ENCODE results near the gene TRAPPC4. TPM values are rescaled to one million over a fixed set of nuclear protein-coding genes. Genes with fewer than 3 reads are reported as not detected.
"Not testable (repeated sequence)": the region's sequence is repeated elsewhere in the genome, so short reads cannot be mapped to it uniquely, and the experiment has no call there.

TRAPPC4 gene
- total and polyA plus RNA-seq, 2 of the 8 experiments (the other 6 are each of a cell fraction or from before 2014, with no cell fraction given), result 94.3 to 223 TPM

DNA sequence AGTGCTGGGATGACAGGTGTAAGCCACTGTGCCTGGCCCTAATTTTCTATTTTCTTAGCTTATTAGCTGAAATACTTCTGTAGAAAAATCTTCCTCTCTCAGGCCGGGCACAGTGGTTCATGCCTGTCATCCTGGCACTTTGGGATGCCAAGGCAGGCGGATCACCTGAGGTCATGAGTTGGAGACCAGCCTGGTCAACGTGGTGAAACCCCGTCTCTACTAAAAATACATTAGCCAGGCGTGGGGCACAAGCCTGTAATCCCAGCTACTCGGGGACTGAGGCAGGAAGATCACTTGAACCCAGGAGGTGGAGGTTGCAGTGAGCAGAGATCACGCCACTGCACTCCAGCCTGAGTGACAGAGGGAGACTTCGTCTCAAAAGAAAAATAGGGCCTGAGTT is 34.2 kb upstream of the TRAPPC4 start:
- CTCF ChIA-PET (ENCODE audit: partially characterized antibody), result interaction anchor here (0.7 to 1.2 kb wide), 2 partner anchors 10 to 159 kb away, joined by 3 to 5 read pairs; no protein-coding TSS in a partner anchor
- H4K5ac ChIP-seq (ENCODE audit: insufficient read length, low read depth, low read length); H3K79me1 ChIP-seq (ENCODE audit: low read depth, low read length): not testable (repeated sequence)

More for the DNA sequence above, 34.2 kb upstream of the TRAPPC4 start:
- H3K56ac ChIP-seq (replicated peaks; ENCODE audit: insufficient read length, low read depth, low read length); H2BK12ac ChIP-seq (ENCODE audit: low read depth, low read length); H3K9me3 ChIP-seq (ENCODE audit: insufficient read depth in 2 of 2, low read depth in 1 of 2, low read length in 1 of 2); H3K4ac ChIP-seq (replicated peaks; ENCODE audit: insufficient read length, low read depth, low read length); H2AFZ ChIP-seq (ENCODE audit: low read length); H3K4me2 ChIP-seq (ENCODE audit: insufficient read depth in 1 of 2, low read depth in 2 of 2, low read length in 2 of 2); H4K91ac ChIP-seq (replicated peaks; ENCODE audit: insufficient read length, low read length); H2BK15ac ChIP-seq (ENCODE audit: low read length); H3K27me3 ChIP-seq (replicated peaks in 1 of 4; ENCODE audit: control insufficient read depth in 3 of 4, extremely low read depth in 1 of 4, insufficient read depth in 3 of 4, low read length in 3 of 4); H3K23ac ChIP-seq (ENCODE audit: insufficient read length); H2BK120ac ChIP-seq (replicated peaks; ENCODE audit: low read depth, low read length); H4K8ac ChIP-seq (ENCODE audit: extremely low read depth, insufficient read depth, low read length); DNase-seq (ENCODE audit: low read depth in 1 of 2, low spot score in 2 of 2); H3K9ac ChIP-seq (replicated peaks in 1 of 4; ENCODE audit: extremely low read depth in 1 of 4, low read depth in 3 of 4, low read length in 3 of 4); H3K79me2 ChIP-seq (ENCODE audit: control insufficient read depth in 1 of 2, insufficient read depth in 2 of 2, low read length in 2 of 2); H2BK20ac ChIP-seq (ENCODE audit: low read length); H3K36me3 ChIP-seq (ENCODE audit: control insufficient read depth in 2 of 4, insufficient read depth in 4 of 4, low read length in 3 of 4); H3K18ac ChIP-seq (ENCODE audit: extremely low read depth, low read length); H3K4me3 ChIP-seq (ENCODE audit: extremely low read depth in 1 of 4, insufficient read depth in 2 of 4, low read depth in 3 of 4, low read length in 4 of 4); FAIRE-seq; H2AK5ac ChIP-seq (ENCODE audit: low read depth, low read length); H3K14ac ChIP-seq (ENCODE audit: insufficient read length); H2BK5ac ChIP-seq (ENCODE audit: low read depth, low read length); H4K20me1 ChIP-seq (replicated peaks in 1 of 2; ENCODE audit: control insufficient read depth in 1 of 2, insufficient read depth in 2 of 2, low read length in 2 of 2); H3K23me2 ChIP-seq (ENCODE audit: low read depth, low read length); H3K27ac ChIP-seq (ENCODE audit: low read depth, low read length): not testable (repeated sequence)
- peaks cover 0 to 12% (median 6%) of the 10 kb centered on the region in 4 experiments; a peak in 5 of 7 replicates for H3K4me1 ChIP-seq (replicated peaks in 1 of 4; ENCODE audit: control insufficient read depth in 3 of 4, insufficient read depth in 4 of 4, low read length in 3 of 4)
- POLR2A ChIA-PET (ENCODE audit: partially characterized antibody), result interaction anchor here (1.7 to 2.2 kb wide), 3 partner anchors 13 to 111 kb away, joined by 4 to 13 read pairs (median 6); partner anchors contain the start of gene CENATAC
- WGBS, 2 experiments (ENCODE audit: extremely low coverage in 1 of 2, insufficient coverage in 1 of 2, insufficient read length in 1 of 2, insufficient replicate concordance in 2 of 2, low coverage in 1 of 2, low lambda C conversion rate in 2 of 2, missing lambda C conversion rate in 1 of 2), result 90% methylated on average over 8 of the region's 8 CpGs; no CpG with 5 or more reads in 1 of the 2 experiments
